Kidney (tissue), 14 donors: ENCODE data around the gene BRINP2. TPM values are rescaled to one million over a fixed set of nuclear protein-coding genes. Genes with fewer than 3 reads are reported as not detected.

Experiments
- DNase-seq, 5 donors: peaks; one replicate each; pipeline ENCODE4 v3.0.0-alpha.2; 2013 to 2020
- FAIRE-seq: peaks from 2 replicates; lab custom pipeline; 2012; peaks lifted over from hg19 to GRCh38; lab: Jason Lieb, UNC
- H3K27ac ChIP-seq, 2 donors: one replicate each; pipeline ENCODE4 v1.7.0; 2013; ENCODE audit warnings: low read depth in 2 of 2, low read length in 2 of 2, inconsistent platforms in 1 of 2
- H3K27me3 ChIP-seq: one replicate; pipeline ENCODE4 v1.7.1; 2013; ENCODE audit warnings: low read length, inconsistent platforms; ENCODE audit not compliant: control insufficient read depth, insufficient read depth
- H3K36me3 ChIP-seq, 3 donors: one replicate each; pipeline versions ENCODE4 v1.7.0 to v1.7.1; 2013; ENCODE audit warnings: low read length in 3 of 3, control low read depth in 1 of 3, inconsistent platforms in 1 of 3; ENCODE audit not compliant: insufficient read depth in 3 of 3, control insufficient read depth in 2 of 3
- H3K4me1 ChIP-seq, 3 donors: one replicate each; pipeline versions ENCODE4 v1.7.0 to v1.7.1; 2013; ENCODE audit warnings: low read length in 3 of 3, inconsistent platforms in 1 of 3, low read depth in 1 of 3; ENCODE audit not compliant: control insufficient read depth in 2 of 3, insufficient read depth in 2 of 3
- H3K4me3 ChIP-seq, 3 donors: one replicate each; pipeline versions ENCODE4 v1.7.0 to v1.8.1; 2013; ENCODE audit warnings: low read length in 3 of 3, control low read depth in 1 of 3, inconsistent platforms in 1 of 3
- H3K9ac ChIP-seq, 3 donors: one replicate each; pipeline versions ENCODE4 v1.7.0 to v1.7.1; 2013; ENCODE audit warnings: low read length in 3 of 3, control low read depth in 1 of 3, inconsistent platforms in 1 of 3
- H3K9me3 ChIP-seq, 3 donors: one replicate each; pipeline versions ENCODE4 v1.7.0 to v1.7.1; 2013; ENCODE audit warnings: low read length in 3 of 3, control low read depth in 1 of 3, inconsistent platforms in 1 of 3; ENCODE audit not compliant: control insufficient read depth in 2 of 3, insufficient read depth in 1 of 3
- intact Hi-C: fragments of 100-400 bp; cut with DNase I; formaldehyde crosslinking; loops from one replicate; pipeline ENCODE4 v1.11.1; 2022
- polyA plus RNA-seq: library from polyadenylated mRNA; stranded (reverse); fragments of 350-450 nt; fragmentation: Illumina TruSeq; extraction: RNeasy Lipid Tissue Mini Kit (QIAGEN cat#74804); gene quantifications from one replicate; pipeline ENCODE4 v1.2.3, GENCODE V29; 2014; ENCODE audit warnings: low read depth, low replicate concordance; ENCODE audit not compliant: insufficient read depth
- total RNA-seq: library from RNA; stranded (reverse); fragmentation: NEBNext Ultra II Directional; extraction: Animal tissue kit (Norgen Biotek cat#: 25700); gene quantifications from one replicate; pipeline ENCODE4 v1.2.1, GENCODE V29; 2021
- TF ChIP-seq, protein P1 (sequence below): IDR thresholded peaks from 3 replicates; pipeline ENCODE4 v1.5.1; 2012; ENCODE audit warnings: mild to moderate bottlenecking, moderate library complexity, borderline replicate concordance; ENCODE audit not compliant: insufficient read depth; ENCODE audit errors: extremely low read depth
- donor health status: control.
- donor health status: control.
- donor health status: control.
- donor health status: control.
- donor health status: control.
- donor health status: DM: yes; HTN: yes; CAD: no.
- donor health status: Normal renal cell carcinoma (clear cell type).

The BRINP2 gene
- total and polyA plus RNA-seq, 2 donors from 2014 or later: not detected

DNA sequence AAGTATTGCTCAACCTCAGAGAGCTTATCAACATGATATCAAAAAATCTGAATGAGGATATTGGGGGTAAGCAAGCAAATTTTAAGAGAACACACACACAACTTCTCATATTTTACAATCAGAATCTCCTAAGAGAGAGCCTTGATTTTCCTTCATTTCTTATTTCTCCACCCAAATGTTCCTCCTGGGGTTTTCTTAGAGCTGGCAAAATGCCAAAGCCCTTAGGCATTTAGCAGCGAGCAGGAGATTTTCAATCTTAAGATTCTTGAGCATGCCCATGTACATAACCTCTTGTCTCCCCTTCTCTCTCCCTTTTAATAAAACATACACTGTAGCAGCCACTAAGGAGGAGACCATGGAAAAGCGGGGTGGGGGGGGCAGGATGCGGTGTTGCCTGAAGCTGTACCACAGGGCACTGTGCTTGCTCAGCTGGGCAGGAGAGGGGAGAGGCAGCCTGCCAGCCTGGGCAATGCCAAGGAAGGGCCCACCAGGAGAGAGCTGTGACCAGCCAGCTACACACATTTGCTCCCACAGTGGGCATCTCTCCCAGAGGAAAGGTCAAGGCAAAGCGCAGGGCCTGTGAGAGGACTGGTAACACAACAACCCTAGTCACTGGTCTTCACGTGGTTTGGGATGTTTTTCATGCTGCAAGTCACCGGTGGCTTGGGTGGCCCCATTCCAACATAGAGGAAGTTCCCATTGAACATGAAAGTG lies 4.3 kb downstream of the BRINP2 start:
- FAIRE-seq (no peak), DNase-seq (no peak)
- H3K27me3 ChIP-seq: peaks cover 11% of the 10 kb centered on the region
- H3K9me3 ChIP-seq: no peaks in the 10 kb centered on the region
- H3K36me3 ChIP-seq: no peaks in the 10 kb centered on the region
- intact Hi-C loops: no loop called here
- H3K27ac ChIP-seq: no peak overlapping the region
- peaks cover 0 to 6% (median 0%) of the 10 kb centered on the region in 3 donors for H3K4me1 ChIP-seq
- H3K9ac ChIP-seq: no peak overlapping the region
- TF ChIP-seq, protein P1, sequence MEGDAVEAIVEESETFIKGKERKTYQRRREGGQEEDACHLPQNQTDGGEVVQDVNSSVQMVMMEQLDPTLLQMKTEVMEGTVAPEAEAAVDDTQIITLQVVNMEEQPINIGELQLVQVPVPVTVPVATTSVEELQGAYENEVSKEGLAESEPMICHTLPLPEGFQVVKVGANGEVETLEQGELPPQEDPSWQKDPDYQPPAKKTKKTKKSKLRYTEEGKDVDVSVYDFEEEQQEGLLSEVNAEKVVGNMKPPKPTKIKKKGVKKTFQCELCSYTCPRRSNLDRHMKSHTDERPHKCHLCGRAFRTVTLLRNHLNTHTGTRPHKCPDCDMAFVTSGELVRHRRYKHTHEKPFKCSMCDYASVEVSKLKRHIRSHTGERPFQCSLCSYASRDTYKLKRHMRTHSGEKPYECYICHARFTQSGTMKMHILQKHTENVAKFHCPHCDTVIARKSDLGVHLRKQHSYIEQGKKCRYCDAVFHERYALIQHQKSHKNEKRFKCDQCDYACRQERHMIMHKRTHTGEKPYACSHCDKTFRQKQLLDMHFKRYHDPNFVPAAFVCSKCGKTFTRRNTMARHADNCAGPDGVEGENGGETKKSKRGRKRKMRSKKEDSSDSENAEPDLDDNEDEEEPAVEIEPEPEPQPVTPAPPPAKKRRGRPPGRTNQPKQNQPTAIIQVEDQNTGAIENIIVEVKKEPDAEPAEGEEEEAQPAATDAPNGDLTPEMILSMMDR: no peak
- no peak overlapping the region for H3K4me3 ChIP-seq

DNA sequence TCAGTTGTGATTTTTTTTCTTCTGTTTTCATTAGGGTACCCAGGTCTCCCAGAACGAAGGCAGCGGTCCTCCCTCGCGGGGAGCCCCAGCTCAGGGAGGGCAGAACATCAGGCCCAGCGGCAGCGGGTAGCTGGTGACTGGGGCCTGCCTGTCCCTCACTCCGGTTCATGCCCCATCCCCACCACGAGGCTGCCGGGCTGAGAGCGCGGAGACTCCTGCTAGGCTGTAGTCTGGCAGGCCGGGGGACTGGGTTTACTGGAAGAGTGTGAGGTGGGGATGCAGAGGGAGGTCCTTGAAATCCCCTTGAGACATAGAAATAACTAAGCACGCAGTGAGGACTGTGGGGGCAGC lies 10.5 kb downstream of the BRINP2 start:
- Histone ChIP-seq H3K9ac (no peak overlapping the region), H3K27ac (no peak overlapping the region), H3K27me3 (no peaks in the 10 kb centered on the region), H3K36me3 (no peaks in the 10 kb centered on the region), H3K4me3 (peak overlapping the region in 1 of 3 donors; percentile 34), H3K4me1 (peaks cover 0 to 4% (median 0%) of the 10 kb centered on the region in 3 donors), H3K9me3 (no peaks in the 10 kb centered on the region)
- DNase-seq: peak in 1 of 5 donors; percentile 71
- TF ChIP-seq, protein P1: no peak
- FAIRE-seq: no peak
- intact Hi-C loops: no loop called here

DNA sequence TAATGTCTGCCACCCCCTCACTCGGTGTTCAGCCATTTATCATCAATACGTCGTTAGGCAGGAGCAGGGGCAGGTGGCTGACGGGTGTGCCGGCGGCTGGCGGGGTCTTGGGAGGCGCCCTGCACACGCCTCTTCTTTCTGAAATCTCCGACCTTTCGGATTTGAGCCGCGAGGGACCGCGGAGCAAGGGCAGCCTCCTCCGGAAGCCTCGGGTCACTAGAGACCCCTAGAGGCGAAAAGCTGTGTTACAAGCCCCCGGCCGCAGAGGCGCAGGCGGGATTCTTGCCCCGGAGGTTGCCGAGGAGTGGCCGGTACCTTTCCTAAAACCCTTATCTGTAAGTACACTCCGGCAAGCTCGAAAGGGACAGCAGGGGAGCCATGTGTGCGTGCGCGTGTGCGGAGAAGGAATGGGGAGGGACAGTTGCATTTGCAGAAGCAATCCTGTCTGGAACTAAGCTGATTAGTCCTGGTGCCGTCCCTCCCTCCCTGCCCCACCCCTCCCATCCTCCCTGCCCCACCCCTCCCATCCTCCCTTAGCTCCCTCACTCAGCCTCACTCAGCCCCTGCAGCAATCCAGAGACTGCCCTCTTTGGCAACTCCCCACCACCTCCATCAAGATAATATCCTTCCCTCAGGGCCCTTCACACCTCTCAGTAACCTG lies 11.0 kb downstream of the BRINP2 start:
- Histone ChIP-seq H3K36me3 (no peaks in the 10 kb centered on the region), H3K9ac (no peak overlapping the region), H3K9me3 (no peaks in the 10 kb centered on the region), H3K4me3 (peak overlapping the region in 1 of 3 donors; percentile 34), H3K27me3 (no peaks in the 10 kb centered on the region), H3K27ac (no peak overlapping the region), H3K4me1 (peaks cover 0 to 4% (median 0%) of the 10 kb centered on the region in 3 donors)
- FAIRE-seq (no peak), DNase-seq (peak; percentile 74 to 84 (median 81))
- TF ChIP-seq, protein P1: peak; percentile 67
- intact Hi-C loops: no loop called here
